H9 (cell line): Measurements from ENCODE around the gene SNED1. TPM values are rescaled to one million over a fixed set of nuclear protein-coding genes. Genes with fewer than 3 reads are reported as not detected.

Source experiments
- DNase-seq: peaks from one replicate; pipeline ENCODE4 v3.0.0-alpha.2; 2017
- H2AFZ ChIP-seq: one replicate; pipeline ENCODE4 v1.6.1; 2013; ENCODE audit warnings: mild to moderate bottlenecking, low read length, control low read depth, moderate library complexity
- H2AK5ac ChIP-seq: 2 replicates; pipeline ENCODE4 v1.6.1; 2013; ENCODE audit warnings: low read length, control low read depth, mixed read lengths; ENCODE audit not compliant: insufficient read length
- H2BK120ac ChIP-seq: one replicate; pipeline ENCODE4 v1.6.1; 2013; ENCODE audit warnings: low read depth, mild to moderate bottlenecking, low read length, control low read depth, inconsistent platforms; ENCODE audit not compliant: poor library complexity, severe bottlenecking
- H2BK12ac ChIP-seq: 2 replicates; pipeline ENCODE4 v1.6.1; 2013; ENCODE audit warnings: low read length, control low read depth, mixed read lengths, low read depth; ENCODE audit not compliant: insufficient read length
- H2BK15ac ChIP-seq: 2 replicates; pipeline ENCODE4 v1.6.1; 2013; ENCODE audit warnings: low read depth, low read length, control low read depth
- H2BK20ac ChIP-seq: one replicate; pipeline ENCODE4 v1.6.1; 2013; ENCODE audit warnings: low read depth, mild to moderate bottlenecking, low read length, control low read depth, inconsistent platforms; ENCODE audit not compliant: poor library complexity, severe bottlenecking
- H2BK5ac ChIP-seq: 2 replicates; pipeline ENCODE4 v1.6.1; 2013; ENCODE audit warnings: low read length, control low read depth, mixed read lengths; ENCODE audit not compliant: insufficient read length
- H3K14ac ChIP-seq: 2 replicates; pipeline ENCODE4 v1.6.1; 2013; ENCODE audit warnings: low read length, control low read depth; ENCODE audit not compliant: insufficient read depth
- H3K18ac ChIP-seq: 2 replicates; pipeline ENCODE4 v1.6.1; 2013; ENCODE audit warnings: low read depth, mild to moderate bottlenecking, mixed read lengths, low read length, control low read depth; ENCODE audit not compliant: insufficient read length
- H3K23ac ChIP-seq: 2 replicates; pipeline ENCODE4 v1.6.1; 2013; ENCODE audit warnings: low read length, control low read depth, mixed read lengths, low read depth; ENCODE audit not compliant: insufficient read length
- H3K23me2 ChIP-seq: 2 replicates; pipeline ENCODE4 v1.6.1; 2013; ENCODE audit warnings: low read depth, mild to moderate bottlenecking, mixed read lengths, low read length, control low read depth; ENCODE audit not compliant: insufficient read length, poor library complexity, severe bottlenecking
- H3K27ac ChIP-seq: 2 replicates; pipeline ENCODE4 v1.5.1; 2013; ENCODE audit warnings: low read length, control low read depth, mixed read lengths, low read depth; ENCODE audit not compliant: insufficient read length
- H3K27me3 ChIP-seq: 2 replicates; pipeline ENCODE4 v1.6.1; 2013; ENCODE audit warnings: low read length, control low read depth, inconsistent platforms; ENCODE audit not compliant: insufficient read depth
- H3K4ac ChIP-seq: 2 replicates; pipeline ENCODE4 v1.6.1; 2013; ENCODE audit warnings: low read depth, mild to moderate bottlenecking, control low read depth, inconsistent platforms, low read length, moderate library complexity
- H3K4me1 ChIP-seq: 2 replicates; pipeline ENCODE4 v1.6.1; 2013; ENCODE audit warnings: low read length, control low read depth, inconsistent platforms; ENCODE audit not compliant: insufficient read depth
- H3K4me2 ChIP-seq: 2 replicates; pipeline ENCODE4 v1.6.1; 2013; ENCODE audit warnings: low read length, control low read depth, mixed read lengths; ENCODE audit not compliant: insufficient read length, insufficient read depth
- H3K56ac ChIP-seq: 2 replicates; pipeline ENCODE4 v1.6.1; 2013; ENCODE audit warnings: low read depth, mild to moderate bottlenecking, mixed read lengths, low read length, control low read depth; ENCODE audit not compliant: insufficient read length
- H3K79me1 ChIP-seq: 2 replicates; pipeline ENCODE4 v1.6.1; 2013; ENCODE audit warnings: low read depth, mild to moderate bottlenecking, moderate library complexity, low read length, control low read depth, inconsistent platforms; ENCODE audit not compliant: insufficient read depth, poor library complexity, severe bottlenecking
- H3K79me2 ChIP-seq: 2 replicates; pipeline ENCODE4 v1.6.1; 2013; ENCODE audit warnings: low read length, control low read depth, inconsistent platforms; ENCODE audit not compliant: insufficient read depth
- H3K9ac ChIP-seq: 2 replicates; pipeline ENCODE4 v1.6.1; 2013; ENCODE audit warnings: low read length, control low read depth, mixed read lengths; ENCODE audit not compliant: insufficient read length; ENCODE audit errors: extremely low read depth
- H3K9me3 ChIP-seq: one replicate; pipeline ENCODE4 v1.6.1; 2013; ENCODE audit warnings: low read depth, low read length, inconsistent platforms; ENCODE audit not compliant: control insufficient read depth
- H3T11ph ChIP-seq: one replicate; pipeline ENCODE4 v1.6.1; 2013; ENCODE audit warnings: mild to moderate bottlenecking, low read length, control low read depth, inconsistent platforms
- H4K20me1 ChIP-seq: one replicate; pipeline ENCODE4 v1.6.1; 2013; ENCODE audit not compliant: control insufficient read depth, insufficient read length, insufficient read depth
- H4K5ac ChIP-seq: 2 replicates; pipeline ENCODE4 v1.6.1; 2013; ENCODE audit warnings: low read depth, mild to moderate bottlenecking, mixed read lengths, low read length, control low read depth; ENCODE audit not compliant: insufficient read length
- H4K8ac ChIP-seq: replicated peaks from 2 replicates; pipeline ENCODE4 v1.6.1; 2013; ENCODE audit warnings: low read length, control low read depth, mixed read lengths, low read depth; ENCODE audit not compliant: insufficient read length
- H4K91ac ChIP-seq: 2 replicates; pipeline ENCODE4 v1.6.1; 2013; ENCODE audit warnings: low read depth, mild to moderate bottlenecking, moderate library complexity, mixed read lengths, low read length, control low read depth; ENCODE audit not compliant: insufficient read length
- H3K27ac Mint-ChIP-seq, 3 experiments: 2 replicates in 2 of 3; 3 replicates in 1 of 3; pipeline ENCODE4 v1.8.0; 2020 to 2021; ENCODE audit warnings: mixed read lengths in 3 of 3, mild to moderate bottlenecking in 1 of 3, moderate library complexity in 1 of 3
- H3K27me3 Mint-ChIP-seq: 2 replicates; pipeline ENCODE4 v1.8.0; 2021; ENCODE audit warnings: low read depth, mild to moderate bottlenecking, moderate library complexity, mixed read lengths
- H3K36me3 Mint-ChIP-seq, 3 experiments: 2 replicates in 2 of 3; 3 replicates in 1 of 3; pipeline ENCODE4 v1.8.0; 2020 to 2021; ENCODE audit warnings: low read depth in 3 of 3, mixed read lengths in 3 of 3; ENCODE audit not compliant: insufficient read depth in 1 of 3
- H3K4me1 Mint-ChIP-seq, 2 experiments: 2 replicates each; pipeline ENCODE4 v1.8.0; 2020; ENCODE audit warnings: mixed read lengths in 2 of 2
- H3K4me3 Mint-ChIP-seq, 2 experiments: 2 replicates in 1 of 2; 3 replicates in 1 of 2; pipeline ENCODE4 v1.8.0; 2020 to 2021; ENCODE audit warnings: mild to moderate bottlenecking in 2 of 2, mixed read lengths in 2 of 2, moderate library complexity in 1 of 2
- H3K9me3 Mint-ChIP-seq, 2 experiments: 2 replicates in 1 of 2; 3 replicates in 1 of 2; pipeline ENCODE4 v1.8.0; 2020; ENCODE audit warnings: mild to moderate bottlenecking in 2 of 2, mixed read lengths in 2 of 2, moderate library complexity in 1 of 2
- WGBS: extraction: QIAGEN DNeasy Blood & Tissue Kit; methylation state at CpG from one replicate; pipeline ENCODE4 v1.1.7; 2013; ENCODE audit warnings: missing lambda C conversion rate, low lambda C conversion rate, mixed read lengths; ENCODE audit not compliant: insufficient read length; ENCODE audit errors: extremely low coverage; 5-methylcytosine and 5-hydroxymethylcytosine counted together
- total RNA-seq: library from RNA; stranded (reverse); gene quantifications from 2 replicates; pipeline ENCODE4 v1.2.1, GENCODE V29; 2021
- TF ChIP-seq, protein P1 (sequence below): fragments of 200-600 bp; sonication (generic); conservative IDR thresholded peaks from 3 replicates; pipeline ENCODE4 v1.8.0; 2021; ENCODE audit warnings: antibody characterized with exemption, mild to moderate bottlenecking

SNED1 gene
- total RNA-seq, 1 experiment from 2014 or later: 2.5 TPM

DNA sequence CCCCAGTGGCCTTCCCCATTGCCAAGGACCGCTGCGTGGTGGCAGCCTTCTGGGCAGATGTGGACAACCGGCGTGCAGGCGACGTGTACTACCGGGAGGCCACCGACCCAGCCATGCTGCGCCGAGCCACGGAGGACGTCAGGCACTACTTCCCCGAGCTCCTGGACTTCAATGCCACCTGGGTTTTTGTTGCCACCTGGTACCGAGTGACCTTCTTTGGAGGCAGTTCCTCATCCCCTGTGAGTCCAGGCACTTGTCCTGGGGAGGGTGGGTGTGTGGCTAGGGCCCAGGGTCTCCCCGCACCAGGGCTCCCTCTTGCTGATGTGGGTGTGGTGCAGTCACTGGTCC, 31.9 kb downstream of the SNED1 start:
- H3K4me1 ChIP-seq: no peaks in the 10 kb centered on the region
- H3K18ac ChIP-seq: no peak overlapping the region
- no peak overlapping the region for H3K4me3 Mint-ChIP-seq
- H3K23me2 ChIP-seq: no peaks in the 10 kb centered on the region
- no peaks in the 10 kb centered on the region for H3K4me1 Mint-ChIP-seq
- H3K79me1 ChIP-seq: no peaks in the 10 kb centered on the region
- peaks cover 5 to 14% (median 11%) of the 10 kb centered on the region in 3 experiments for H3K36me3 Mint-ChIP-seq
- H2BK5ac ChIP-seq: no peak overlapping the region
- no peak overlapping the region for H2BK12ac ChIP-seq
- no peak overlapping the region for H4K5ac ChIP-seq
- no peak overlapping the region for H3K9ac ChIP-seq
- no peak overlapping the region for H2BK120ac ChIP-seq
- no peak overlapping the region for H3T11ph ChIP-seq
- peaks cover 25 to 27% of the 10 kb centered on the region in 2 experiments for H3K9me3 Mint-ChIP-seq
- H2BK20ac ChIP-seq: no peak overlapping the region
- H4K20me1 ChIP-seq: no peaks in the 10 kb centered on the region
- H3K27me3 ChIP-seq: no peaks in the 10 kb centered on the region
- H2AK5ac ChIP-seq: no peak overlapping the region
- H3K56ac ChIP-seq: no peak overlapping the region
- no peak overlapping the region for H4K91ac ChIP-seq
- no peak overlapping the region for H3K27ac Mint-ChIP-seq
- WGBS: no CpG with 5 or more reads among the region's 15 CpGs
- H3K9me3 ChIP-seq: no peaks in the 10 kb centered on the region
- peak; percentile 20 for DNase-seq
- H4K8ac ChIP-seq: no peak overlapping the region
- H2BK15ac ChIP-seq: no peak overlapping the region
- H2AFZ ChIP-seq: no peak overlapping the region
- no peaks in the 10 kb centered on the region for H3K79me2 ChIP-seq
- no peak overlapping the region for H3K23ac ChIP-seq
- no peak overlapping the region for H3K4me2 ChIP-seq
- TF ChIP-seq, protein P1, sequence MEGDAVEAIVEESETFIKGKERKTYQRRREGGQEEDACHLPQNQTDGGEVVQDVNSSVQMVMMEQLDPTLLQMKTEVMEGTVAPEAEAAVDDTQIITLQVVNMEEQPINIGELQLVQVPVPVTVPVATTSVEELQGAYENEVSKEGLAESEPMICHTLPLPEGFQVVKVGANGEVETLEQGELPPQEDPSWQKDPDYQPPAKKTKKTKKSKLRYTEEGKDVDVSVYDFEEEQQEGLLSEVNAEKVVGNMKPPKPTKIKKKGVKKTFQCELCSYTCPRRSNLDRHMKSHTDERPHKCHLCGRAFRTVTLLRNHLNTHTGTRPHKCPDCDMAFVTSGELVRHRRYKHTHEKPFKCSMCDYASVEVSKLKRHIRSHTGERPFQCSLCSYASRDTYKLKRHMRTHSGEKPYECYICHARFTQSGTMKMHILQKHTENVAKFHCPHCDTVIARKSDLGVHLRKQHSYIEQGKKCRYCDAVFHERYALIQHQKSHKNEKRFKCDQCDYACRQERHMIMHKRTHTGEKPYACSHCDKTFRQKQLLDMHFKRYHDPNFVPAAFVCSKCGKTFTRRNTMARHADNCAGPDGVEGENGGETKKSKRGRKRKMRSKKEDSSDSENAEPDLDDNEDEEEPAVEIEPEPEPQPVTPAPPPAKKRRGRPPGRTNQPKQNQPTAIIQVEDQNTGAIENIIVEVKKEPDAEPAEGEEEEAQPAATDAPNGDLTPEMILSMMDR: no peak
- no peak overlapping the region for H3K4ac ChIP-seq
- peaks cover 20% of the 10 kb centered on the region for H3K27me3 Mint-ChIP-seq
- no peak overlapping the region for H3K27ac ChIP-seq
- no peak overlapping the region; the same call in 1 of the 2 replicates for H3K14ac ChIP-seq
